Activated CD4-positive, alpha-beta T cell treated with anti-CD3 and anti-CD28 coated beads, Interleukin-2, amount 10 ng/mL, durations not matched to agents 24 days and 14 days (primary cell): ENCODE results near the gene COMT. TPM values are rescaled to one million over a fixed set of nuclear protein-coding genes. Genes with fewer than 3 reads are reported as not detected.

Experiments
- DNase-seq: peaks from one replicate; pipeline ENCODE4 v3.0.0; 2022
- H3K27ac Mint-ChIP-seq: one replicate; pipeline ENCODE4 v1.8.0; 2022; ENCODE audit warnings: mild to moderate bottlenecking, mixed read lengths
- H3K27me3 Mint-ChIP-seq: one replicate; pipeline ENCODE4 v1.8.0; 2022; ENCODE audit warnings: mixed read lengths
- H3K36me3 Mint-ChIP-seq: one replicate; pipeline ENCODE4 v1.8.0; 2022; ENCODE audit warnings: low read depth, mild to moderate bottlenecking, mixed read lengths
- H3K4me1 Mint-ChIP-seq: one replicate; pipeline ENCODE4 v1.8.0; 2021; ENCODE audit warnings: mixed read lengths
- H3K4me3 Mint-ChIP-seq: one replicate; pipeline ENCODE4 v1.8.0; 2022; ENCODE audit warnings: mild to moderate bottlenecking, moderate library complexity, mixed read lengths
- H3K9me3 Mint-ChIP-seq: one replicate; pipeline ENCODE4 v1.8.0; 2021; ENCODE audit warnings: mixed read lengths
- intact Hi-C: fragments of 100-400 bp; cut with micrococcal nuclease; formaldehyde crosslinking; loops from one replicate; pipeline ENCODE4 v1.15.1; 2023
- total RNA-seq: library from RNA; stranded (reverse); gene quantifications from 2 replicates; pipeline ENCODE4 v1.2.3, GENCODE V29; 2022

Gene COMT
- total RNA-seq, result 104 and 110 TPM in 2 replicates

DNA sequence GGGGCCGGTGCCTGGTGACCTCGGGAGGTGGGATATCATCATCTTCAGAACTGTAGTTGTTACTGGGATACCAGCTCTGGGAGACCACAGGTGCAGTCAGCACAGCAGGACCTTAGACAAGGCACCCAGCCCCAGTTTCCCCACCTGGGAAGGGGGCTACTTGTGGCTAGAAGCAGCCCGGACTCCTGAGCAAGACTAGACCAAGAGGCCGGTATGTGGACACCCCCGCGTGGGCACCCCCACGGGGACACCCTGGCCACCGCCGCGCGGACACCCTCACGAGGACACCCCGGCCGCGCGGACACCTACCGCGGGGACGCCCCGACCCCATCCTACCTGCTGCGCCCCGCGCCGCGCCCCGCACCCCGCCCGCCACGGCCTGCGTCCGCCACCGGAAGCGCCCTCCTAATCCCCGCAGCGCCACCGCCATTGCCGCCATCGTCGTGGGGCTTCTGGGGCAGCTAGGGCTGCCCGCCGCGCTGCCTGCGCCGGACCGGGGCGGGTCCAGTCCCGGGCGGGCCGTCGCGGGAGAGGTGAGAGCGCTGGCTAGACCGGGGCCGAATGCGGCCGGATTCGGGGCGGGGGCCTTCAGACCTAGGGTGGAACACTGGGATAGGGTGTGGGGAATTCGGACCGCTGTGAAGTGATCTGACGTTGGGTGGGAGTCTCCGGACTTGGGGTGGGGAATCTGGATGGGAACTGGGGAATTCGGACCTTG, at the start of gene COMT, which contains the start of gene TXNRD2:
Gene COMT, plus strand, starts transcription at position 408 of the 718 bp plus-strand sequence. CDS start 20,755 bp downstream, outside the sequence.
Gene TXNRD2, minus strand, starts transcription at position 454 of the 718 bp plus-strand sequence. Its CDS starts 15 bp downstream, at position 439.
- peak; percentile 93 for DNase-seq
- peak within 1 kb of the TSS; percentile 97 for H3K4me3 Mint-ChIP-seq
- H3K27me3 Mint-ChIP-seq, result no peaks in the 10 kb centered on the region
- peak within 1 kb of the TSS; percentile 90 for H3K27ac Mint-ChIP-seq
- H3K4me1 Mint-ChIP-seq, result peaks cover 27% of the 10 kb centered on the region
- peaks cover 16% of the 10 kb centered on the region for H3K36me3 Mint-ChIP-seq
- peaks cover 2% of the 10 kb centered on the region for H3K9me3 Mint-ChIP-seq
- intact Hi-C loops, result loop anchor here (1.0 kb wide), 1 partner anchor 86 kb away; no protein-coding TSS in a partner anchor

DNA sequence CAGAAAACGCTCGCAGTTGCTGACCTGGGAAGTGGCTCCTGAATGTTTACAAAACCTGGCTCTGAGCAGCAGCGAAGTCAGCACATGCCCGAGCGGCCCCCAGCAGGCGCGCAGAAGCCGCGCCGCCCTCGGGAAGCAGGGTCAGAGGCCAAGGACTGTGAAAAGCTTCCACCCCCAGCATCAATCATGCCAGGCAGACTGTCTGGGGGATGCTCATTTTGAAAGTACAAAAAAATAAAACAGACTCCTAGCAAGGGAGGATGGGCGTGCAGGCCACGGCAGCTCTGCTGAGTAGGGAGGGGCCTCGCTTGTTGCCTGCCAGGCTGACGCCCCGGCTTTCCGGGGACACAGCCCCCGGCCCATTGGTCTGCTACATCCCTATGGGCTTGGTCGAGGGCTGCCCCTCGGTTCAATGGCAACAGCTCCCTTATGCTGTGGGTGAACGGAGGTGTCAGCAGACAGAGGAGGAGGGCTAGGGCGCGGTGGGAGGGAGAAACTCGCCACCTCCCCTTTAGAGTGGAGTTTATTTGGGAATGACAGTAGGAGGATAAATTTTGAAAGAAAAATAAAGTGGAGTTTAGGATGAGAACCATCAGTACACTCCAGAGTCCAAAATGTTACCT, 49.2 kb upstream of the COMT start:
- intact Hi-C loops, result no loop called here
- Mint-ChIP-seq H3K36me3 (peaks cover 5% of the 10 kb centered on the region), H3K27me3 (no peaks in the 10 kb centered on the region), H3K27ac (peak overlapping the region; percentile 94), H3K4me1 (peaks cover 31% of the 10 kb centered on the region), H3K9me3 (no peaks in the 10 kb centered on the region), H3K4me3 (peak overlapping the region; percentile 80)
- DNase-seq, result peak; percentile 81

DNA sequence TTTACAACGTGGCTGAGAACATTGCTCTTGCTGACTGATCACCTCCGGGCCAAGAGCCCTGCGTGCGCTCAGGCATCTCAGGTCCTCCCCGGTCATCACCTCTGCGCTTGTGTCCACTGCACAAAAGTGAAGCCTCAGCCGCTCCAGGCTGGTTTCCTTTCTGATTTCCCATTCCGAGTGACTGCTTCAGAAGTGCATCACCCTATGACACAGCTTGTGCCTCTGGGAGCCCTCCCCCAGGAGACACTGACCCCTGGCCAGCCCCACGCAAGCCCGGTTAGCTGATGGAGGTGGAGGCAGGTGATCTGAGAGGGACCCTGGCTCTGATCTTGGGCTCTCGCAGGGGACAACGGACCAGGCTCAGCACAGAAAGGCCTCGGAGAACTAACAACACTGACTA, 48.6 kb upstream of the COMT start:
- H3K4me1 Mint-ChIP-seq, result peaks cover 30% of the 10 kb centered on the region
- no peaks in the 10 kb centered on the region for H3K27me3 Mint-ChIP-seq
- H3K4me3 Mint-ChIP-seq, result no peak overlapping the region
- no peaks in the 10 kb centered on the region for H3K9me3 Mint-ChIP-seq
- H3K36me3 Mint-ChIP-seq, result peaks cover 5% of the 10 kb centered on the region
- no peak for DNase-seq
- intact Hi-C loops, result no loop called here
- no peak overlapping the region for H3K27ac Mint-ChIP-seq

DNA sequence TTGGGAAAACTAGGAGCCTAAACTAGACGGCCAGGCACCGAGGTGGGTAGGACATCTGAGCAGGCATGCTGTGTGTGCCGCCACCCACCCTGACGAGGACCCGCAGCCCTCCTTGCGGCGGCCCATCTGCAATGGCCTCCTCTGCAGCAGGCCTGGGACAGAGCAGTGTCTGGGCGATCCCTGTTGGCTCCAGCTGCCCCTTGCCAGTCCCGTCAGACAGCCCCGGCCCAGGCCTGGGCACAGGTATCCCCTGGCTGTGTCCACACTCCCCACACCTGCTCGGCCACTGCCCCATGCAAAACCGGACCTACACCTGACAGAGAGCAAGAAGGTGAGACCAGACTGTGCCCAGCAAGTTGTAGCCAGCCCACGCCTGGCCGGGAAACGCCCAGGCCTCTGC, 48.2 kb upstream of the COMT start:
- H3K27ac Mint-ChIP-seq, result no peak overlapping the region
- intact Hi-C loops, result no loop called here

DNA sequence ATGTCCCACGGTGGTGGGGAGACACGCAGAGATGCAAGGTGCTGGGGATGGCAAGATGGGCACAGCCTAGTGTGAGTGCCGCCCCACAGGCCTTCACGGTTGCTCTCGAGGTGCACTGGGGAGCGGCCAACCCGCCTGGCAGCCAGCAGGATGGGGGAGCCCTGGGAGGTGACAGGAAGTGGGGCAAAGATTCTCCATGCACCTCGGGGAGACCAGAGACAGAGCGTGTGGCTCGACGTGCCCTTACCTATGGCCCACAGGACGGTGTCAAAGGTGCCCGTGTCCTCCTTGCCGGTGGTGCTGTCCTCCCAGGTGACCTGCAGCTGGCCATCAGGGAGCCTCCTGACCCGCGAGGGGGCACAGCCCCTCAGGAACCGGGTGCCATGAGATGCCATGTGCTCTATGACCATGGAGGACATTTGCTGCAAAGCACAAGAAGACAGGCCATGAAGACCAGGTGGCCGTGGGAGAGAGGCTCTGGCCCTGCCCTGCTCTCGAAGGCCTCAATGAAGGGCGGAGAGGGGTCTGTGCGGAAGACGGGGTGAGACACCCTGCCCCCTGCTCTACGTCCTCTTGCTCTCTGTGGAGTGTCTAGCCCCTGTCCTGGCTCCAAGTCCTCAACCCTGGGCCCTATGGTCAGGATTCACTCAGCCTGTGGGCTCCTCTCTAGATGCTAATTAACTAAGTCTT, 46.3 kb upstream of the COMT start:
- Mint-ChIP-seq H3K9me3 (no peaks in the 10 kb centered on the region), H3K4me1 (peaks cover 25% of the 10 kb centered on the region)

More for the DNA sequence above, 48.2 kb upstream of the COMT start:
- H3K27me3 Mint-ChIP-seq, result no peaks in the 10 kb centered on the region
- no peak for DNase-seq
- H3K4me3 Mint-ChIP-seq, result no peak overlapping the region
- peaks cover 5% of the 10 kb centered on the region for H3K36me3 Mint-ChIP-seq
- peaks cover 30% of the 10 kb centered on the region for H3K4me1 Mint-ChIP-seq
- no peaks in the 10 kb centered on the region for H3K9me3 Mint-ChIP-seq

DNA sequence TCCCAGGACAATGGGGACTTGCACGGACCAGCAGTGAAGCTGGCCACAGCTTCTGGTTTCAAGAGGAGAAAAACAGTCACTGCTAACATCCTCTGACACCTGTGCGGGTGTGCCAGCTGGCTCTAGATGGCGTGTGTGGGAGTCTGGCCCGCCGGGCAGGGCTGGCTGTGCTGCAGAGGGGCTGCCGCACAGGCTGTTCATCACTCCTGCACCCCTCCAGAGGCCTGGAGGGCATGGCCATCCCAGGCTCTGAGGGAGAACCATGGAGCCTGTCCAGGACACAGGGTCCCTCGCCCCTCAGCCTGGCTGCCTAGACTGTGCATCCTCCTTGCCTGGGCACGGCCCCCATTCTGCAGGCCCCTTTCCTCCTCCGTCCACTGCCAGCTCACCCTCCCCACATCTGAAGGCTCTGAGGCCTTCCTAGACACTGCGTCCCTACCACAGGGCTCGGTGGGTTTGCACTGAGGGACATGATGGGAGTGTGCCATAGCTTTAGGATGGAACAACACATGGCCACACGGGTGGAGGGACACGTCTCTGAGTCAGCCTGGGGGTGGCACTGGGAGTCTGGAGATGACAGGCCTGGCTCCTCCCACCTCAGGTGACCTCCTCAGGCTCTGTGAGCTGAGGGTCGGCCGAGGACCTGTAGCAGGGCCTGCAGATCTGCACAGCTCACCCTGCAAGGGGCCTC, 44.8 kb upstream of the COMT start:
- Mint-ChIP-seq H3K36me3 (peaks cover 2% of the 10 kb centered on the region), H3K27ac (no peak overlapping the region), H3K9me3 (no peaks in the 10 kb centered on the region), H3K27me3 (no peaks in the 10 kb centered on the region), H3K4me3 (no peak overlapping the region), H3K4me1 (peaks cover 13% of the 10 kb centered on the region)
- no peak for DNase-seq
- intact Hi-C loops, result no loop called here

More for the DNA sequence above, 46.3 kb upstream of the COMT start:
- H3K27me3 Mint-ChIP-seq, result no peaks in the 10 kb centered on the region
- no peak overlapping the region for H3K27ac Mint-ChIP-seq
- intact Hi-C loops, result no loop called here
- H3K4me3 Mint-ChIP-seq, result no peak overlapping the region
- DNase-seq, result no peak
- H3K36me3 Mint-ChIP-seq, result peaks cover 2% of the 10 kb centered on the region

DNA sequence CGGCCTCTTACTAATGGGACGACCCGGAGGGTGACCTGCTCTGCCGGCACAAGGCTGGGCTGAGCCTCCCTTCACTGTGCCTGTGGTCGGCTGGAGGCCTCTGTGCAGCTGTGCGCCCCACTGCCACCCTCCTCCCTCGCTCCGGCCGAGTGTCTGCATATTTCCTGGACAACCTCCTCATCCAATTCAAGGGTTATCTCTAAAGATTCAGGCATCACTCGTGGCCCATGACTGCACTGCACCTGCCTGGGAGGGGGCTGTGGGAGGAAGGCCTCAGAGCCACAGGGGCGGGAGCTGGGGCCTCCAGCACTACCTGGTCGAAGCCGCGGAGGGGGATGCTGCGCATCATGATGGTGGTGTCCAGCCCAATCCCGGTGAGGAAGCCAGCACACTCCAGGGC, 43.8 kb upstream of the COMT start:
- intact Hi-C loops, result no loop called here
- no peak overlapping the region for H3K4me3 Mint-ChIP-seq

DNA sequence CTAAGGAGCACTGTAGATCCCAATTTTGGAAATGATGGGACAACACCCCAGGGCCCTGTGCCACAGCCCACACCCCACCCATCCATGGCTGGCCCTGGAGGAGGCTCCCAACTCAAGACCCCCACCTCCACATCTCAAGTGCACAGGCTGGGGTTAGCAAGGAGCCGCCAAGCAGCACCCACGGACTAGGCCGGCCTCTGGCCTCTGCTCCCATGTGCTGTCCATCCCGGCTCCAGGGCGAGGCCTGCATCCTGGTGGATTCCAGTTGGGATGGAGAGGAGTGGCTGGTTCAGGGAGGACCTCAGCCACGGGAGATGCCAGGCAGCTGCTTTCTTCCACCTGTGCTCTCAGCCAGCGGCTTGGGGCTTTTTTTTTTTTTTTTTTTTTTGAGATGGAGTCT, 43.4 kb upstream of the COMT start:
- intact Hi-C loops, result no loop called here

More for the DNA sequence above, 43.8 kb upstream of the COMT start:
- no peak for DNase-seq
- Mint-ChIP-seq H3K36me3 (peaks cover 2% of the 10 kb centered on the region), H3K9me3 (no peaks in the 10 kb centered on the region), H3K27me3 (no peaks in the 10 kb centered on the region), H3K27ac (no peak overlapping the region), H3K4me1 (peaks cover 6% of the 10 kb centered on the region)

DNA sequence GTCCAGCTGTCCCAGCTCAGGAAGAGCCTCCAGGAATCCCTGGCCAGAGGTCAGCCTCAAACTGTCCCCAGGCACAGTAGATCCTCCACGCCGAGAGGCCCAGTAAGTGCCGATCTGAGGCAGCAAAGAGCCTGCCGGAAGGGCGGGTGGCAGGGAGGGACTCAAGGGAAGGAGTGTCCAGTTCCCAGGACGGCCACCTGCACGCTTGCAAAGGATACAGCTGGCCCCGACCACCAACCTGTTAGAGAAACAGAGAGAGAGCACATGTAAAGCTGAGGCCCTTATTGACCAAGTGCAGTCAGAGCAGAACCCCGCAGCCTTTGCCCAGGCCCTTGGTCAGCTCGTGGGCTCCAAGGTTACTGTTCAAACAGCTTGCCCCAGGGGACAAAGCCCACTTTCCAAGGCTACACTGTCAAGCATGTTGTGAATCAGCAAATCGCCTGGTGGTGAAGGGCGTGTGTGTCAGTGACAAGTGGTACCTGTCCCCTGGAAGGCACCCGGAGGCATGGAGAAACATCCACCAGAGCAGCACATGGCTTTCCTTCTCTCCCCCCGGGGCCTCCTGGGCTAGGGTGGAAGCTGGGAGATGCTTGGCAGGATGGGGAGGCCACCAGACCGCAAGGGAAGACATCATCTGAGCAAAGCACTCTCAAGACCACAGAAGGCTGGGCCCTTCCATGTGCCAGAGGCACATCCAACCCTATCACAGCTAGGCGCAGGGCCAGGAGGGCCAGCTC, 42.6 kb upstream of the COMT start:
- Mint-ChIP-seq H3K27me3 (no peaks in the 10 kb centered on the region), H3K4me1 (peaks cover 3% of the 10 kb centered on the region), H3K9me3 (no peaks in the 10 kb centered on the region), H3K36me3 (peaks cover 1% of the 10 kb centered on the region), H3K4me3 (no peak overlapping the region), H3K27ac (no peak overlapping the region)
- intact Hi-C loops, result no loop called here
- no peak for DNase-seq

More for the DNA sequence above, 43.4 kb upstream of the COMT start:
- Mint-ChIP-seq H3K4me3 (no peak overlapping the region), H3K4me1 (peaks cover 3% of the 10 kb centered on the region), H3K36me3 (peaks cover 2% of the 10 kb centered on the region), H3K9me3 (no peaks in the 10 kb centered on the region), H3K27me3 (no peaks in the 10 kb centered on the region), H3K27ac (no peak overlapping the region)
- DNase-seq, result no peak

DNA sequence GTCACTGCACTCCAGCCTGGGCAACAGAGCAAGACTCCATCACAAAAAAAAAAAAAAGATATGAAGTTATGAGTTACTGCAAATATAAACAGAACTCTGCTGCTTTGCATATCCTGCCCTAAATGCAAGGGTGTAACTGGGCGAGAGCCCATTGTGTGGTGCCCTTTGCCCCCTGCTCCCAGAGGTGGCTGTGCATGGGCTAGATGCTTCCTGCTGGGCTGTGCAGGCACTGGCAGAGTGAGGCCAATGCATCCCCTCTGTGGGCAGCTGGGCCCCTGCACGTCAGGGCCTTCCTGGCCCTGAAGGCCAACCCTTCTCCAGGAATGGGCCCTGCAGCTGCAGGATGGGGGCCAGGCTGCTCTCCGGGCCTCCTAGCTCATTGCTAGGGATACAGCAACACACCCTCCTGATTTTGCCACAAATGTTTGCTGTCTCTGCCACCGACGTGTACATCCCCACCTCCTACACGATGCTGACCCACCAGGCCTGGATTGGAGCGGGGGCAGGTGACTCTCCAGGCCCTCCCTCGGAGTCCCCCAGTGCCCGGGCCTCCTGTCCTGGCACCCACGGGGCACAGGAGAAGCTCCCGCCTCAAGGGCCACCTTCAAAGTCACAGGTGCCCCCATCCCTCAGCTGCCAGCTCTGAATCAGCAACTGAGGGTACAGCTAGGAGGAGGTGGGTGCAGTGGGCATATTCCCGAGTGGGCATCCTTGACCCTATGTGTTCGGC, 40.7 kb upstream of the COMT start:
- Mint-ChIP-seq H3K4me3 (no peak overlapping the region), H3K36me3 (no peaks in the 10 kb centered on the region), H3K27me3 (no peaks in the 10 kb centered on the region), H3K4me1 (peaks cover 2% of the 10 kb centered on the region), H3K27ac (no peak overlapping the region), H3K9me3 (no peaks in the 10 kb centered on the region)
- intact Hi-C loops, result no loop called here
- no peak for DNase-seq

DNA sequence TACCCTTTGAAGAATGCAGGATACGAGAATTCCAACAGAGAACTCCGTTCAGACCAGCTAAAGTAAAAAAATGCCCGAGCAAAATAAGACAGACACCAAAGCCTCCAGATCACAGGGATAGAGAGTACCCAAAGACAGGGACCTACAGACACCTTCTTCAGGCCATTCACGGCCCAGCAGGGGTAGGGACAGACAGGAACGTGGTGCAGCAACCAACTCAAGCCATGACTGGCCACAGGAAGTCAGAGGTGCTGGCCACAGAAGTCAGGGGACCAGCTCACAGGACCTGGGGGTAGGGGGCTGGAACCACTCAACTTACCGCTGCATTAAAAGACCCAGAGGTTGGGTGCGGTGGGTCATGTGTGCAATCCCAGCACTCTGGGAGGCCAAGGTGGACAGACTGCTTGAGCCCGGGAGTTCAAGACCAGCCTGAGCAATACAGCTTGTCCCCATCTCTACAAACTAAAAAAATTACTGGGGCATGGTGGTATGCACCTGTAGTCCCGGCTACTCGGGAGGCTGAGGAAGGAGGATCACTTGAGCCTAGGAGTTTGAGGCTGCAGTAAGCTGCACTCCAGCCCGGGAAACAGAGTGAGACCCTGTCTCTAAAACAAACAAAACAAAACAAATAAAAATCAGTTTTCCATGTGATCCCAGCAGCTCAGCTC, 39.9 kb upstream of the COMT start:
- no peak overlapping the region for H3K4me3 Mint-ChIP-seq
- H3K27me3 Mint-ChIP-seq, result no peaks in the 10 kb centered on the region
- no peak overlapping the region for H3K27ac Mint-ChIP-seq
- H3K4me1 Mint-ChIP-seq, result no peaks in the 10 kb centered on the region
- no peaks in the 10 kb centered on the region for H3K36me3 Mint-ChIP-seq
- DNase-seq, result no peak
- H3K9me3 Mint-ChIP-seq, result no peaks in the 10 kb centered on the region
- intact Hi-C loops, result no loop called here

DNA sequence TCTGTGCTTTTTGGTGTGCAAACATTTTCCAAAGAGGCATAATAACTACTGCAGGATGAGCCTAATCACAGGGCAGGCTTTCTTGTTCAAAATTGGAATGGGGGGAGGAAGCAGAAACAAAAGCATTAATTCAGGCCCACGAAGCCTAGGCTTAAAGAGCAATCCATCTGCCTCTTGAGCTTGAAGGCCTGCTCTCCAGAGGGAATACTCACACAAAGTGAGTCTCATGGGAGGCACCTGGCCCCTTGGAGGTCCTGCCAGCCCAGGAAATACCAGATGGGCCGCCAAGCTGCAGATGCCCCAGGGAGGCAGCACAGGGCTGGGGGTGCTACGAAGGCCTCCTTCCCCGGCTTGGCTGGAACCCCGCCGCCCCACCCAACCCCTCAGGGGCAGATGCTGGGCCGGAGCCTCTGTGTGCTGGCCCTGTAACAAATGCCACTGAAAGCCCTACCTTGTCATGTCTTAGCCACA, 39.3 kb upstream of the COMT start:
- no peaks in the 10 kb centered on the region for H3K4me1 Mint-ChIP-seq
- H3K9me3 Mint-ChIP-seq, result no peaks in the 10 kb centered on the region
- DNase-seq, result no peak
- H3K27ac Mint-ChIP-seq, result no peak overlapping the region
- no peaks in the 10 kb centered on the region for H3K36me3 Mint-ChIP-seq
- intact Hi-C loops, result no loop called here
- H3K27me3 Mint-ChIP-seq, result no peaks in the 10 kb centered on the region
- no peak overlapping the region for H3K4me3 Mint-ChIP-seq
